Measurements from ENCODE around the gene LGALS9.

LGALS9 gene

GRCh38 chr17:27596096-27596495 lies 34.9 kb upstream of the LGALS9 start:
- no peaks in the 10 kb centered on the region for H3K4me1 ChIP-seq (ENCODE audit: control insufficient read depth, insufficient read depth, low read length)

GRCh38 chr17:27596566-27597187 lies 34.3 kb upstream of the LGALS9 start:
- H3K4me3 ChIP-seq (ENCODE audit: low read length): no peak overlapping the region
- no peaks in the 10 kb centered on the region for H3K9me3 ChIP-seq (ENCODE audit: control insufficient read depth, low read length)
- H3K9ac ChIP-seq (ENCODE audit: low read length): no peak overlapping the region
- no peaks in the 10 kb centered on the region for H3K4me1 ChIP-seq (ENCODE audit: control insufficient read depth, insufficient read depth, low read length)
- no peaks in the 10 kb centered on the region for H3K27me3 ChIP-seq (replicated peaks; ENCODE audit: control insufficient read depth, insufficient read depth, low read length)
- DNase-seq (ENCODE audit: low read depth): no peak
- H3K36me3 ChIP-seq (ENCODE audit: control insufficient read depth, insufficient read depth, low read length, severe bottlenecking): no peaks in the 10 kb centered on the region

More at GRCh38 chr17:27596096-27596495, 34.9 kb upstream of the LGALS9 start:
- Histone ChIP-seq H3K36me3 (ENCODE audit: control insufficient read depth, insufficient read depth, low read length, severe bottlenecking) (no peaks in the 10 kb centered on the region), H3K4me3 (ENCODE audit: low read length) (no peak overlapping the region), H3K9ac (ENCODE audit: low read length) (no peak overlapping the region), H3K27me3 (replicated peaks; ENCODE audit: control insufficient read depth, insufficient read depth, low read length) (no peaks in the 10 kb centered on the region), H3K9me3 (ENCODE audit: control insufficient read depth, low read length) (no peaks in the 10 kb centered on the region)
- DNase-seq (ENCODE audit: low read depth): no peak

DNA sequence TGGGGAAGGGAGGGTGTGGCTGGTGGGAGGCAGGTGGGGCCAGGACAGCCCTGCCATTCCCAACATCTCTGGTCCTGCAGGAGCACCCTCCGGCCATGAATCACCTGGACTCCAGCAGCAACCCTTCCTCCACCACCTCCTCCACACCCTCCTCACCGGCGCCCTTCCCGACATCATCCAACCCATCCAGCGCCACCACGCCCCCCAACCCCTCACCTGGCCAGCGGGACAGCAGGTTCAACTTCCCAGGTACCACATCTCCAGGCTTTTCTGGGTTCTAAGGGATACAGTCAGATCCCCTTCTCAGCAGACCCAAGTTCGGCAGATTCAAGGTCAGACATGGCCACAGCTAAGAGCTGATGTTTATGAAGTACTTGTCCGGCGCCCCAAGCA lies 33.8 kb upstream of the LGALS9 start:
- no peak for DNase-seq (ENCODE audit: low read depth)
- no peaks in the 10 kb centered on the region for H3K27me3 ChIP-seq (replicated peaks; ENCODE audit: control insufficient read depth, insufficient read depth, low read length)
- no peaks in the 10 kb centered on the region for H3K36me3 ChIP-seq (ENCODE audit: control insufficient read depth, insufficient read depth, low read length, severe bottlenecking)

DNA sequence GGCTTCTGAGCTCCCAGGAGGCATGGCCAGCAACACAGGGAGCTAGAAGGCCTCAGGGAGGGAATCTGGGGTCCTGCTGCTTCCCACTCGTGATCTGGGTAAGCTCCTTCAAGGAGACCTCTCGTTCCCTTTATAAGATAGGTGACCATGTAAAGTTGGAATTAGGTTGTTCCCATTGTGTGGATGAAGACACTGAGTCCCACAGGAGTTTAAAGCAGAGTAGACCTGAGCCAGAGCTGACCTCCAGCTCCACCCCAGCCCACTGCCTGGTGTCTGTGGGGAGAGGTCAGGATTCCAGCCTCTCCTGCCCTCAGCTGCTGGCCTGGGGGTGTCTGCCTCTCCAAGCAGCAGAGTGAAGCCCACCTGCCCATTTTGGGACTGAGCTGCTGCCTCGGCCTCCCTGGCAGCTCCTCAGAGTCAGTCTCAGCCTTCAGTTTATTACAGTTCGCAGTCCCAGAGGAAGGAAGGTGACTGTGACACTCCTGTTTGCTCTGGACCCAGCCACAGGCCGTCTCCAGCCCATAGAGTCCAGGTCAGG lies 33.1 kb upstream of the LGALS9 start:
- no peaks in the 10 kb centered on the region for H3K36me3 ChIP-seq (ENCODE audit: control insufficient read depth, insufficient read depth, low read length, severe bottlenecking)
- DNase-seq (ENCODE audit: low read depth): no peak
- H3K9ac ChIP-seq (ENCODE audit: low read length): peak overlapping the region; percentile 13
- H3K27me3 ChIP-seq (replicated peaks; ENCODE audit: control insufficient read depth, insufficient read depth, low read length): no peaks in the 10 kb centered on the region
- H3K4me3 ChIP-seq (ENCODE audit: low read length): no peak overlapping the region
- H3K9me3 ChIP-seq (ENCODE audit: control insufficient read depth, low read length): no peaks in the 10 kb centered on the region
- H3K4me1 ChIP-seq (ENCODE audit: control insufficient read depth, insufficient read depth, low read length): no peaks in the 10 kb centered on the region

More for the DNA sequence above, 33.8 kb upstream of the LGALS9 start:
- Histone ChIP-seq H3K4me1 (ENCODE audit: control insufficient read depth, insufficient read depth, low read length) (no peaks in the 10 kb centered on the region), H3K4me3 (ENCODE audit: low read length) (no peak overlapping the region), H3K9me3 (ENCODE audit: control insufficient read depth, low read length) (no peaks in the 10 kb centered on the region), H3K9ac (ENCODE audit: low read length) (no peak overlapping the region)

DNA sequence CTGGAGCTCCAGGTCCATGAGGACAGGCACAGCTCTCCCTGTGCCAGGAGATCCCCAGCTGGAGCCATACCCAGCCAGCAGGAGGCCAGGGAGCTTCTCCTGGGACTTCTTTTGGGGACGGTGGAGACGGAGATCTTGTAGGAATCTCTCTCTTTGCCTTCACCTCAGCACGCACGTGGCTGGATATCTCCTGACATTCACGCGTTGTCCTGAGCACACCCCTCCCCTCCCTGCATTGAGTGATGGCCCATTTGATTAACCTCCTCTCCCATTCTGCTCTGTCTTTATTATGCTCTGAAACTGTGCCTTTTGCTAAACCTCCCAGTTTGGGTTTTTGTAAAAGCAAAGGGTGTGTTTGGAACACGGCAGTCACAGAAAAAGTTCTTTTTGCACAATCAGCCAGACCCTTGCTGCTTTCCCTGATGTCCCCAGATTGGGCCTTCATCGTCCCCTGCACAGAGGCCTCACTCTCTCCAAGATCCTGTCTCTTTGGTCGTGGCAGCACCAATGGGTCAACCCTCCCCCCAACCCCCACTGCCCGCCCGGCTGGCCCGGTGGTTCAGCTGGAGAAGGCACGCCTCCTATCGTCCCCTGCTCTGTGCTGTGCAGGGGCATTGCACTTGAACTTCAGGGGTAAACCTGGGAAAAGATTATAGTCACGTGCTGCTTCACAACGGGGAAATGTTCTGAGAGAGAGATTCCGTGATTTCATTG lies 32.5 kb upstream of the LGALS9 start:
- no peak for DNase-seq (ENCODE audit: low read depth)
- H3K36me3 ChIP-seq (ENCODE audit: control insufficient read depth, insufficient read depth, low read length, severe bottlenecking): no peaks in the 10 kb centered on the region
- no peaks in the 10 kb centered on the region for H3K4me1 ChIP-seq (ENCODE audit: control insufficient read depth, insufficient read depth, low read length)
- H3K9me3 ChIP-seq (ENCODE audit: control insufficient read depth, low read length): no peaks in the 10 kb centered on the region
- H3K9ac ChIP-seq (ENCODE audit: low read length): peak overlapping the region; percentile 13
- no peaks in the 10 kb centered on the region for H3K27me3 ChIP-seq (replicated peaks; ENCODE audit: control insufficient read depth, insufficient read depth, low read length)
- H3K4me3 ChIP-seq (ENCODE audit: low read length): no peak overlapping the region

DNA sequence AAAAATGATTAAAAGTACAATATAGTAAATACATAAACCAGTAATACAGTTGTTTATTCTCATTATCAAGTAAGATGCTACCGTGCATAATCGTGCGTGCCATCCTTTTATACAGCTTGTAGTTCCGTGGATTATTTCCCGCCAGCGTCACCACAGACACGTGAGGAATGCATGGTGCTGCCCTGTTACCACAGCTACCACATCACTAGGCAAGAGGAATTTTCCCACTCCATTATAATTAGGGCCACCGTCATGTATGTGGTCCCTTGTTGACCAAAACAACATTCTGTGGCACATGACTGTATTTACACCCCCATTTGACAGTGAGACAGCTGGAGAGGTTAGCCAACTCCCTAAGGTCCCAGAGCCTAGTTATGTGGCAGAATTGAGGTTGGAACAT lies 30.5 kb upstream of the LGALS9 start:
- Histone ChIP-seq H3K9me3 (ENCODE audit: control insufficient read depth, low read length) (no peaks in the 10 kb centered on the region), H3K4me3 (ENCODE audit: low read length) (no peak overlapping the region), H3K27me3 (replicated peaks; ENCODE audit: control insufficient read depth, insufficient read depth, low read length) (no peaks in the 10 kb centered on the region), H3K9ac (ENCODE audit: low read length) (no peak overlapping the region), H3K4me1 (ENCODE audit: control insufficient read depth, insufficient read depth, low read length) (no peaks in the 10 kb centered on the region), H3K36me3 (ENCODE audit: control insufficient read depth, insufficient read depth, low read length, severe bottlenecking) (peaks cover 9% of the 10 kb centered on the region)
- DNase-seq (ENCODE audit: low read depth): no peak

- Histone ChIP-seq H3K4me3 (ENCODE audit: low read length) (no peak overlapping the region), H3K9ac (ENCODE audit: low read length) (no peak overlapping the region)
- DNase-seq (ENCODE audit: low read depth): peak; percentile 91
Observed at GRCh38 chr17:27601069-27601974, 29.7 kb upstream of the LGALS9 start.

DNA sequence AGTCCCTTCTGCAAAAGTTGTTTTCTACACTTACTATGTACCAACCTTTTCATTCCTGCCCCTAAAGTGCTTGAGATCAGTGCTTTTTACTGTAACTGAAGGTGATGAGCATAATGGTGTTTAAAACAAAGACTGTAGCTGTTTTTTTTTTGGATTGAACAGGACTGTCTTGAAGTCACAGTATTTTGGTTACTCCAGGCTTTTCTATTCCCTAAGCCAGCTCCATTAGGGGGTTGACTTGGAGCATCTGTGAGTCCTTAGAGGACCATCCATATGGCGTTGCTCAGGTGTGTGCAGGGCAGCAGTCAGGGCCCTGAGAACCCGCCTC lies 29.0 kb upstream of the LGALS9 start:
- H3K9me3 ChIP-seq (ENCODE audit: control insufficient read depth, low read length): no peaks in the 10 kb centered on the region
- no peak for DNase-seq (ENCODE audit: low read depth)
- H3K36me3 ChIP-seq (ENCODE audit: control insufficient read depth, insufficient read depth, low read length, severe bottlenecking): peaks cover 14% of the 10 kb centered on the region

More at GRCh38 chr17:27601069-27601974, 29.7 kb upstream of the LGALS9 start:
- Histone ChIP-seq H3K27me3 (replicated peaks; ENCODE audit: control insufficient read depth, insufficient read depth, low read length) (no peaks in the 10 kb centered on the region), H3K9me3 (ENCODE audit: control insufficient read depth, low read length) (no peaks in the 10 kb centered on the region), H3K36me3 (ENCODE audit: control insufficient read depth, insufficient read depth, low read length, severe bottlenecking) (peaks cover 14% of the 10 kb centered on the region), H3K4me1 (ENCODE audit: control insufficient read depth, insufficient read depth, low read length) (no peaks in the 10 kb centered on the region)

DNA sequence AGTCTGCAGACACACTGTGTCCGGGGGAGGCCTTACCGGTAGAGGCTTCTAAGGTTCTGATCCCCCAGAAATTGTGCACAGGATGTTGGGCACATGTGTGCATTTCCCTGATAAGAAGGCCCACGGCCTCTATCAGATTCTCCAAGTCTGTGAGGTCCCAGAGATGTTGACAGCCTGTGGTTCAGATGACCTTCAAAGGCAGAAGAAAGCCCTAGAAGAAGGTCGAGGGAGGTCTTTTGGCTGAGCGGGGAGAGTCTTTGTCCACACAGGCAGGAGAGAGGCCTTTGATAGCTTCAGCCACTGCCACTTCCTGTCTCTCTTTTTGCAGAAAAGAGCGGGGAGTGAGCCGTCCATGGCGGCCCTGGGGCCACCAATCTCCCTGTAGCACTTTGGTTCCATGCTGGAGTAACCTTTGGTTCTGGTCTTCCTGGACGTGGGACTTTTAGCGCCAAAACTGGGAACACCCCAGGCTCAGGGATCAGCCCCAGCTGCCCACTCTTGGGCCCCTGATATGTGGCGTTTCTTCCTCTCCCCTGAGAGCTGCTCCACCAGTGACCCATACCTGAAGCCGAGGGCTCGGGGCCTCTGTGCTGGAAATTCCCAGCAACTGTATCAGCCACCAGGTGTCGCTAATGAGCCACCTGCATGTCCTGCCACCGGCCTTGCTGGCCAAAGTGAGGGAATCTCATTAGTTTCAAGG lies 28.1 kb upstream of the LGALS9 start:
- peaks cover 14% of the 10 kb centered on the region for H3K36me3 ChIP-seq (ENCODE audit: control insufficient read depth, insufficient read depth, low read length, severe bottlenecking)
- no peak overlapping the region for H3K9ac ChIP-seq (ENCODE audit: low read length)
- H3K9me3 ChIP-seq (ENCODE audit: control insufficient read depth, low read length): no peaks in the 10 kb centered on the region
- H3K4me1 ChIP-seq (ENCODE audit: control insufficient read depth, insufficient read depth, low read length): no peaks in the 10 kb centered on the region
- no peaks in the 10 kb centered on the region for H3K27me3 ChIP-seq (replicated peaks; ENCODE audit: control insufficient read depth, insufficient read depth, low read length)
- no peak overlapping the region for H3K4me3 ChIP-seq (ENCODE audit: low read length)
- peak; percentile 83 for DNase-seq (ENCODE audit: low read depth)

More for the DNA sequence above, 29.0 kb upstream of the LGALS9 start:
- no peaks in the 10 kb centered on the region for H3K27me3 ChIP-seq (replicated peaks; ENCODE audit: control insufficient read depth, insufficient read depth, low read length)
- H3K4me1 ChIP-seq (ENCODE audit: control insufficient read depth, insufficient read depth, low read length): no peaks in the 10 kb centered on the region
- no peak overlapping the region for H3K9ac ChIP-seq (ENCODE audit: low read length)
- H3K4me3 ChIP-seq (ENCODE audit: low read length): no peak overlapping the region

GRCh38 chr17:27603421-27603770 lies 27.6 kb upstream of the LGALS9 start:
- DNase-seq (ENCODE audit: low read depth): no peak
- H3K4me3 ChIP-seq (ENCODE audit: low read length): no peak overlapping the region
- H3K36me3 ChIP-seq (ENCODE audit: control insufficient read depth, insufficient read depth, low read length, severe bottlenecking): peaks cover 14% of the 10 kb centered on the region
- no peaks in the 10 kb centered on the region for H3K4me1 ChIP-seq (ENCODE audit: control insufficient read depth, insufficient read depth, low read length)
- H3K9ac ChIP-seq (ENCODE audit: low read length): no peak overlapping the region
- no peaks in the 10 kb centered on the region for H3K27me3 ChIP-seq (replicated peaks; ENCODE audit: control insufficient read depth, insufficient read depth, low read length)
- H3K9me3 ChIP-seq (ENCODE audit: control insufficient read depth, low read length): no peaks in the 10 kb centered on the region

Data from adipocyte (in vitro differentiated cells).